ENCODE measurements around the gene ST6GALNAC5.

DNA sequence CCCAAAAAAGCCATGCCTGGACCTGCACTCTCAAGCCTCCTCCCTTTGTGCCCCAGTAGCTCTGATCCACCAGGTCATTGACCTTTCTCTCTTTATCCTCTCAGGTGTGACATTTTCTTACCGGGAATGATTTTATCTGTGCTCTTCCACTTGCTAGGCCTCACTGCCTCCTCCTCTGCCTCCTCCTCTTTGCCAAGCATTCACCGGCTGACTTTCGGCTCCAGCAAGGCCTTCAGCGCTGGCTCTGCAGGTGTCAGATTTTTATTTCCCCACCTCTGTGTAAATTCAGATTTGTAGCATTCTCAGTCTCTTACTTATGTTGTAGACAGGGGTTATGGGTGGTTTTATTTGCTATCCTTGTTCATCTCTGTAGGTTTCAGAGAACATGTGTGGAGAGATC lies 91.5 kb downstream of the ST6GALNAC5 start:
- TF ChIP-seq CTCF (IDR thresholded peaks at IDR 0.05): no peak
- no peak for TF ChIP-seq POLR2A (IDR thresholded peaks at IDR 0.05)
- no peak for TF ChIP-seq POLR2AphosphoS5 (IDR thresholded peaks at IDR 0.05)
- TF ChIP-seq EP300 (IDR thresholded peaks at IDR 0.05): no peak

Data from suprapubic skin (tissue), 4 donors.